Fibroblast of skin of left biceps (primary cell): ENCODE data around the gene NIM1K.
A peak's percentile ranks its signal among the peaks of the same experiment; 100 is the strongest.
"Not testable (repeated sequence)": the region's sequence is repeated elsewhere in the genome, so short reads cannot be mapped to it uniquely, and the experiment has no call there.

ENCODE experiments used
- DNase-seq, 2 experiments: peaks; one replicate each; pipeline ENCODE4 v3.0.0-alpha.2; 2013; ENCODE audit warnings: low read depth in 2 of 2

Gene NIM1K

DNA sequence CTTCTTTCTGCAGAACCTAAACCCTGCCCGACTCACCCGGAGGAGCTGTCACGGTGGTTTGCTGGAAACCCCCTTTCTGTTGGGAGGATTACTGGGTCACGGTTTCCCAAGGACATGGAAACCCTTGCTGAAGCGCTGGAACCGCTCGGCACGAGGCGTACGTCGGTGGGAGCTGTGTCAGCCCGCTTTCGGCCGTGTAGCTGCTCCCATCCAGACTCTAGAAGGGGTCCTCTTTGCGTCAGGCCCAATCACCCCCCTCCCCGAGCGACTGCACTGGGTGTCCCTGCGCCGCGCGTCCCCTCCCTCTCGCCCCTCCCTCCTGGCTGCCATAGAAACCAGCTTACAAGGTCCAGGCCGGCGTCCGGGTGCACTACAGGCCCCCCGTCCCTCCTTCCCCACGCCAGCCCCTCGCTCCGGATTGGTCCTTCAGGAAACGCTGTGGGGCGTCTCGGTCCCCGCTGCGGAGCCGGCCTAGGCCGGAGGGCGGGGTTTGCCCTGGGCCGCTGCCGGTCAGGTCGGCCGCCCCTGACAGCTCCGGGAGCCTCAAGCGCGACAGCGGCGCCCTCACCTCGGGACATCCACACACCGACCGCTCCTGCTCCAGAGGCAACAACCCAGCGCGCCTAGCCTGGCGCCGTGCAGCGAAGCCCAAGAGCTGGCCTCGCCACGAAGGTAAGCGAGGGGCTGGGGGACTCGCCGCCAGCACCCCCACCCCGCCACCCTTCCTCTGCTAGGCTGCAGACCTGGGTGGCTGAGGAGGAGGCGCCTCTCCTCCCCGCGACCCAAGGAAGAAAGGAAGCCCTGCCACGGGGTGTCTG is at the start of gene NIM1K:
Gene NIM1K (plus strand): TSS at position 486 of the 818 bp plus-strand sequence. CDS start 53,551 bp downstream, outside the sequence.
- DNase-seq: no peak

DNA sequence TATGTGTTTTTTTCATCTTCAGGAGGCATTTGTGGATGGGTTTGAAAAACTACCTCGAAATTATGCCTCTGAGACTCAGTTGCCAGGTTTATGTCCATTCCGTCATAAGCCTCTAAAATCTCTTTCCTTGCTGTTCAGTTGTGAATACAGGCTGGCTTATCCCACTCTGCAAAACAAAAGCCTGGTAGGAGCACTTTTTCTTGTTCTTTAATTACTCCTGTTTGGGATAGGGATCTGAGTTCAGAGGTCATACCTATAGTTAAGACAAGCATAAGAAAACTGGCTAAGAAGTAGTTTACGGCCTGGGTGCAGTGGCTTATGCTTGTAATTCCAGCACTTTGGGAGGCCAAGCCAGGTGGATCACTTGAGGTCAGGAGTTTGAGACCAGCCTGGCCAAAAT is 47.0 kb upstream of the NIM1K start:
- no peak for DNase-seq

DNA sequence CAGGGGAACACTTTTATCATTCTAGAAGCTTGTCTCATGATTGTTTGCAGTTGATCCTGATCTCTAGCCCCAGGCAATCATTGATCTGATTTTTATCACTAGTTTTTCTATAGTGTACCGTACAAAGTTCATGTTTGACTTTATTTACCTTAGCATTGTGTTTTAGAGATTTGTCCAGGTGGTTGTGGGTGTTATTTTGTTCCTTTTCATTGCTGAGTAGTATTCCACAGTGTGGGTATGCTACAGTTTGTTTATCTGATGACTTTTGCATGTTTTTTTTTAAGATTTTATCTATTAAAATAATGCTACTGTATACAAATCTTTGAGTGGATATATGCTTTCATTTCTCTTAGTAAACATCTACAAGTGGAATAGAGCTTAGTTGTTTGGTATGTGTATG is 45.1 kb upstream of the NIM1K start:
- no peak for DNase-seq

DNA sequence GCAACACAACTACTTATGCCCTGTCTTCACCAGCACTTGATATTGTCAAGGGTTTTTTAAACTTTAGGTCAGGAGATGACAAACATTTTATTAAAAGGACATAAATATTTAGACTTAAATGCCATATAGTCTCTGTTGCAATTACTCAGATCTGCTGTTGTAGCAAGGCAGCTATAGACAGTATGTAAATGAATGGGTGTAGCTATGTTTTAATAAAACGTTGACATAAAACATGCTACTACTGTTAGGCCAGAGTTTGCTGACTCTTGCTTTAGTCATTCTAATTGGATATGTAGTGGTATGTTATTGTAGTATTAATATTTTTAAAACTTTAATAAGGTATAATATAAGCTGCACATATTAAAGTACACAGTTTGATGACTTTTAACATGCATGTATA is 43.6 kb upstream of the NIM1K start:
- DNase-seq: no peak

DNA sequence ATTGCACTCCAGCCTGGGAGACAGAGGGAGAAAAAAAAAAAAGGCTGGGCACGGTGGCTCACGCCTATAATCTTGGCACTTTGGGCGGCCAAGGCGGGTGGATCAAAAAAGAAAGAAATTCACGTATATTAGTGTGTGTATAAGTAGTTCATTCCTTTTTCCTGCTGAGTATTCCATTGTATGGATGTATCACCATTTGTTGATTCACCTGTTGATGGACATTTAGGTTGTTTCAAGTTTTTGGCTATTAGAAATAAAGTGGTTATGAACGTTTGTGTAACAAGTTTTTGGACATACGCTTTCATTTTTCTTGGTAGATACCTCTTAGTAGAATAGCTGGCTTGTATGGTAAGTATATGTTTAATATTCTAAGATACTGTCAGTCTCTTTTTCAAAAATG is 42.8 kb upstream of the NIM1K start:
- DNase-seq: no peak

DNA sequence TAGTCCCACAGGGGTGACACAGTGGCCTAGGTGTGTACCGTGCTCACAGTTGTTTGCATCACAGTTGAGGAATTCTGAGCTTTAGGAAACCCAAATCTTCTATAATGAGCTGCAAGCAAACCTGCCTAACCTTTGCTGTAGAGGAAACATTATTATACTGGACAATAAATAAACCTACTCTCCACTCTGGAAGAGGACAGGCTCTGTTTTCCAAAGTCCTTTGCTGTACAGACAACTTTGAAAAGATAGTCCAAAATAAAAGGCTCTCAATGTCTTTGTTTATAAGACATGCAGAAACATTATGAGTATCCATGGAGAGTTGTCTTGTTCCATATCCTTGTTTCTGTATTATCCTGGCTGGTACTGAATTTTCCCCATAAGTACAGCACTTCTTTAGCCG is 42.0 kb upstream of the NIM1K start:
- DNase-seq: no peak

DNA sequence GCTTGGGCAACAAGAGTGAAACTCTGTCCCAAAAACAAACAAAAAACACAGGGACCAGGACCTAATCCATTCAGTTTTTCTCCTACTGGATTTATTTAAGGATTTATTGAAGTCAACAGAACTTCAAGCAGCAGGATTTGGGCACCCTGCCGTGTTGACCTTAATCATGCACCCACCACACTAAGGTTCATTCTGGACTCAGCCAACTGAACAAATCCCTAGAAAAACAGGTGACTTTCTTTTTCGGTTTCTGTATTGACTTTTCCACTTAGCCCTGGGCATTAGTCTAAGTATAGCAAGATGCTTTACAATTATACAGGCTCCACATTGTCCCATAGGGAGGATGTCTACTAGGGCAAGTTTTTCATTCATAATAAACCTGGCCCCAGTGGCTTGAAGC is 41.3 kb upstream of the NIM1K start:
- no peak for DNase-seq

DNA sequence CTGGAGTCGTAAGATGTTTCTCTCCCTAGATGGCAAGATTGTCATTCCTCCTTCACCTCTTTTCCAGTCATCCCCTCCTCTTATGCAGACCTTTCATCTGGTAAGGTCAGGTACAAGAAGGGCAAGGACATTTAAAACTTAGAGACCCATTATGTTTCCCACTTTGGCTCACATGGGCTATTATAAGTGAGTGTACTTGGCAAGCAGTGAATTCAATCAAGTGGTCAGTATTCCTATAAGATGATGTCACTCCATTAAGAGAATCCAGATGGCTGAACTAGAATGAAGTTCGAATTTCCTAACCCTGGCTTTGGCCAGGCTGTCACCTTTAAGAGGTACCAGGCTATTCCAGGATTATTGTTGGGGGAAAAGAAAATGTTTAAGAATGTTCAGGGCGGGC is 39.1 kb upstream of the NIM1K start:
- DNase-seq: peak in 1 of 2 experiments; percentile 8

DNA sequence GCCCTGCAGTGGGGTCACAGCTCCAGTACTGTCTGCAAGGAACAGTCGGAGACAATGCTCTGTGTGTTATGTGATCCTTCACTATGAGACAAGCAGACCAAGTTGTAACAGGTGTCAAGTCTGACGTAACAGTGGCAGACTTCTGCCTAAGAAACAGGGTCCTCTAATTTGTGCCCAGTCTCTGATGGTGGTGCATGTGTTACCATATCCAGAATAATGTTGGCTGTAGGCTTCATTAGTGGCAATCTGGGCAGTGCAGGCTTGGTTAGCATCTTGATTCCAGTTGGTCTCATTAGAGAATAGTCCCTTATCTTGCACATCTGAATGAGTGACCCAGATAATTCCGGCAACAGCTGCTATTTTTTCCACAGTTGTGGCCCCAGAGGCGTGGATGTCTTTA is 37.6 kb upstream of the NIM1K start:
- DNase-seq: no peak

DNA sequence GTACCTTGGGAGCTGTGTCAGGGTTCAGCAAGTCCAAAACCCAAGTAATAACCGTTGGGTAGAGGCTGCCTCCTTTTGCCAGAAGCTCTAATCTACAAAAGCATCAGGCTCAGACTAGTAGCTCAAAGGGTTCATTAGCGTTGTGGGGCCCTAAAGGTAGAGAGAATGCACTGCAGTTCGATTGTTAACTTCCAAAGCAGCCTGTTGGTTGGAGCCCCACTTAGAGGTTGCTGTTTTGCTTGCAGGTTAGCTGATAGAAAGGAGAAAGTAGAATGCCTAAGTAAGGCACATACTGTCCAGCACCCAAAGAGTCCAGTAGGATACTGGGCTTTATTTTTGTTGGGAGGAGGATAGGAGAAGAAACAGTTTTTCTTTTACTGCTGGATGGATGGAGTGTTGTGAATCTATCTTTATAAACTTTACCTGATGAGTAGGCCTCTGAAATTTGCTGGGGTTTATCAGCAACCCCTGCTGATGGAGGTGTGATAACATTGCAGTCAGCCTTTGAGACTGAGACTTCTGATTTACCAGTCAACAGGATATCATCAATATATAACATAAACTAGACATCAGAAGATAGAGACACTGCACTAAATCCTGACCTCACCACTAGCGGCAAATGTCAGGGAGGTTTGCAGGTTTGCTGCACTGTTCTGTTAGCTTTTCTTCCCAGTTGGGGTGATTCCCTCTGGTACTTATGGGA is 36.5 kb upstream of the NIM1K start:
- DNase-seq: no peak

DNA sequence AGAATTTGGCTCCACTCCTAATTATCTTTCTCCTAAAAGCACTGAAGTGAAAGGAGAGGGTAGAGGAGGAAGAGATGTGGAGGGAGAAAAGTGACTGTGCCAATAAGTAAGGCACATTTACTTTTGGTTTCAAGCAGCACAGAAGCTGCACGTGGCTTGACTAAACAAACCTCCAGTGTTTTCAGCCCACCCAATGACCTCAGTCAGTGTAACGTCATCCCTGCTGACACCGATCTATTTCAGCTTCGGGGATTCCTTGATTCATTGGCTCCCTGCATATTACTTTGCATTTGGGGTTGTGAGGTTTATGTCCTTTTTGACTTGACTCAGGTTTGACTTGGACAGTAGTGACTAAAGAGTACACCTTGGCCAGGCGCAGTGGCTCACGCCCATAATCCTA is 35.6 kb upstream of the NIM1K start:
- no peak for DNase-seq

DNA sequence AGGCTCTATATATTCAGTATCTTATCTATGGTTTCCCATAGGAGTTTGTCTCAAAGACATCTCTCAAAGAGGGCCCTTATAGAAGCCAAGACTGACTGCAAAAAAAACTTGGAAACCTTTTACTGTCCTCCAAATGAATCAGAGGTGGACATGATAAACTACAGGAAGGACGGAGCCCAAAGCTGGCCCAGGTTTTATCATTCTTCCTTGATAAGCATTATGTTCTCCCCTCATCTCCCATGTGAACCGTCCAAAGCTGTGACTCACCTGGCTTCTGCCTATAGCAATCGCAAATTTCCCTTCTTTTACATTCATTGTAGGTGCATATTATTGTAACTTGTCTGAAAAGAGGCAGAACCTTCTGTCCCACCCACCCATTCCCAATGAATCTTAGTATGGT is 35.0 kb upstream of the NIM1K start:
- DNase-seq: no peak

DNA sequence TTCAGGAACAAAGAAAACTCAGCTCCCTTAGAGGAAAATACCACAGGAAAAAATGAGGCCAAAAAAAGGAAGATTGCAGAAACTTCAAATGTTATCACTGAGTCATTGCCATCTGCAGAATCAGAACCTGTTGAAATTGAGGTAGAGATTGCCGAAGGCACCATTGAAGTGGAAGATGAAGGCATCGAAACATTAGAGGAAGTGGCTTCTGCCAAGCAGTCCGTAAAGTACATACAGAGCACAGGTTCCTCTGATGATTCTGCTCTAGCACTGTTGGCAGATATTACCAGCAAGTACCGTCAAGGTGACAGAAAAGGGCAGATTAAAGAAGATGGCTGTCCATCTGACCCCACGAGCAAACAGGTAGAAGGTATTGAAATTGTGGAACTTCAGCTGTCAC is 30.8 kb upstream of the NIM1K start:
- DNase-seq: no peak

DNA sequence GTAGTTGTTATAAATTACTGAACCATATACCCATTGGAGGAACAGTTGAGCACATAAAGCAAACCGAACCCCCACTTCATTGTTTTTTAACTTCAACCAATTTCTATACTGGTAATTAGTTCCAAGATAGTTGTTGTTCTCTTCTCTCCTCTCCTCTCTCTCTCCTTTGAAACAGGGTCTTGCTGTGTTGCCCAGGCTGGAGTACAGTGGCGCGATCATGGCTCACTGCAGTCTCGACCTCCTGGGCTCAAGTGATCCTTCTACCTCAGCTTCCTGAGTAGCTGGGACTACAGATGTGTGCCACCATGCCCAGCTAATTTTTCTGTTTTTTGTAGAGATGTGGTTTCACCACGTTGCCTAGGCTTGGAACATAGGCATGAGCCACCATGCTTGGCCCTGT is 27.2 kb upstream of the NIM1K start:
- not testable (repeated sequence) for DNase-seq

DNA sequence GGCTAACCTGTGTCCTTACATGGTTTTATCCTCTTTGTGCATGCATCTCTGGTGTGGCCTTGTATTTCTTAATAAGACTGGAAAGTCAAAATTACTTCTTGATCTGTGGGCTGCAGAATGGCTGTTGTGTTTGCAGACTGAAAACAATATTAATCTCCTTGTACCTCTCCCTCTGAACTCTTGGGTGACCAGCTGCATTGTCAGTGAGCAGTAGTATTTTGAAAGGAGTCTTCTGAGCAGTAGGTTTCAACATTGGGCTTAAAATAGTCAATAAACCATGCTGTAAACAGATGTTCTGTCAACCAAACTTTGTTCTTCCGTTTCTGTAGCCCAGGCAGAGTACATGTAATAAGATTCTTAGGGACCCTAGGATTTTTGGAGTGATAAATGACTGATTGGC is 26.7 kb upstream of the NIM1K start:
- DNase-seq: no peak

DNA sequence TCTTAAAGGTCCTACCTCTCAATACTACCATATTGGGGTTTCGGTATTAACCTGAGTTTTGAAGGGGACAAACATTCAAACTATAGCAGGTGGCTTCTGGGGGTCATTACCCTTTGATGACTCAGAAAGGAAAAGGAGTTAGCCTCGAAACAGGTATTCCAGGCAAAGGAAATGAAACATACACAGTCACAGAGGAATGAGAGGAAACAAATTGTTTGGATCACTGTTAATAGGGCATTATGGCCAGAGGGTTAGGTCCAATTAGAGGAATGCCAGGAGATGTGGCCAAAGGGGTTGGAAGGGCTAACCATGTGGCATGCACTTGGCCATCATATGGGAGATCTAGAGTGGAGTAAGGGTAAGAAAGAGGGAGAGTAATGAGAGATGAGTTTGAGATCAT is 23.9 kb upstream of the NIM1K start:
- no peak for DNase-seq

DNA sequence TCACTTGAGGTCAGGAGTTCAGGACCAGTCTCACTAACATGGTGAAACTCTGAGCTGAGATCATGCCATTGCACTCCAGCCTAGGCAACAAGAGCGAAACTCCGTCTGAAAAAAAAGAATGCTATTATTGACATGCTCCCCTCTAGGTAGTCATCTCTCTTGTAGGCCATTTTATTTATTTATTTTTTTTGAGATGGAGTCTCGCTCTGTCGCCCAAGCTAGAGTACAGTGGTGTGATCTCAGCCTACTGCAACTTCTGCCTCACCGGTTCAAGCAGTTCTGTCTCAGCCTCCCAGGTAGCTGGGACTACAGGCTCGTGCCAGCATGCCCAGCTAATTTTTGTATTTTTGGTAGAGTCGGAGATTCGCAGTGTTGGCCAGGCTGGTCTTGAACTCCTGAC is 20.6 kb upstream of the NIM1K start:
- no peak for DNase-seq

DNA sequence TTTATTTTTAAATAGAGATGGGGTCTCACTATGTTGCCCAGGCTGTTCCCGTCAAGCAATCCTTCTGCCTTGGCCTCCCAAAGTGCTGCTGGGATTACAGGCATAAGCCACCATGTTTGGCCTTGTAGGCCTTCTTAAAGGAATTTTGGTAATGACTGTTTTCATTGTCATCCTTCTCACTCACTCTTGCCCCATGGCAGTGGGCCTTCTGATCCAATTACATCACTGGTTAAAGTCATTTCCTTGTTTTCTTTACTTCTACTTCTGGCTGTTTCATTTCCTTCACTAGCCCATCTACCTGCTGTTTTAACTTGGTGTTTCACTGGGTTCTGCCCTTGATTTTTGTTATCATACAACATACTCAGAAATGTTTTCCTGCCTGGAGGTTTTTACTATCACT is 20.1 kb upstream of the NIM1K start:
- no peak for DNase-seq

DNA sequence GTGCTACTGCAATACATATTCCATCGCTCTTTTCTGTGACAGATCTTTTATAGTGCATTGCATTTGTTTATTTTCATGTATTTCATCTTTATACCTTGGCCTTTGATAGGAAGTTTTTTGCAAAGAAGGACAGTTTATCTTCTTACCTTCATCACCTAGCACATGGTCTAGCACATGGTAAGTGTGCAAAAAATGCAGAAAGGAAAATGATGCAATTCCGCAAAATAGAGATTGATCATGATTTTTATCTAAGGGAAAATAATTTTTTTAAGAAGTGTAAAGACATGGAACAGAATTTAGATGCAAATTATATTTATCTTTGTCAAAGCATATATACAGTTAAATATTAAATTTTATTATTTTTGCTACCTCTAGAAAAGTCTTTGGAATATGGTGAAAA is 19.2 kb upstream of the NIM1K start:
- DNase-seq: no peak

DNA sequence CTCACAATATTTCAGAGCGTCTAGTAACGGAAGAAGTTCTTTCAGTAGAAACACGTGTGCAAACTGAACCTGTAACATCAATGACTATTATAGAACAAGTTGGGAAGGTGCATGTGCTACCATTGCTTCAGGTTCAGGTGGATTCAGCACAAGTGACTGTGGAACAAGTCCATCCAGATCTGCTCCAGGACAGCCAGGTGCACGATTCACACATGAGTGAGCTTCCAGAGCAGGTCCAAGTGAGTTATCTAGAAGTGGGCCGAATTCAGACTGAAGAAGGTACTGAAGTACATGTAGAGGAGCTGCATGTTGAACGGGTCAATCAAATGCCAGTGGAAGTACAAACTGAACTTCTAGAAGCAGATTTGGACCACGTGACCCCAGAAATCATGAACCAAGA is 17.4 kb upstream of the NIM1K start:
- DNase-seq: no peak

DNA sequence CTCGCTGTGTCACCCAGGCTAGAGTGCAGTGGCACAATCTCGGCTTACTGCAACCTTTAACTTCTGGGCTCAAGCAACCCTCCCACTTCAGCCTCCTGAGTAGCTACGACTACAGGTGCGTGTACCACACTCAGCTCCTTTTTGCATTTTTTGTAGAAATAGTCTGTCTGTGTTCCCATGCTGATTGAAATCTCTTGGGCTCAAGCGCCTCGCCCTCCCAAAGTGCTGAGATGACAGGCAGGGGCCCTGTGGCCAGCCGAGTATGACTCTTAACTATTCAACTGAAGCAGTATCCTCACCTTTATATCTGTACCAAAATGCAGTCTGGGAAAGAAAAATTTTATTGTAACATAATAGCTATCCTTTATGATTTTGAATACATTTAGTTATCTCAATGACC is 12.2 kb upstream of the NIM1K start:
- DNase-seq: no peak

DNA sequence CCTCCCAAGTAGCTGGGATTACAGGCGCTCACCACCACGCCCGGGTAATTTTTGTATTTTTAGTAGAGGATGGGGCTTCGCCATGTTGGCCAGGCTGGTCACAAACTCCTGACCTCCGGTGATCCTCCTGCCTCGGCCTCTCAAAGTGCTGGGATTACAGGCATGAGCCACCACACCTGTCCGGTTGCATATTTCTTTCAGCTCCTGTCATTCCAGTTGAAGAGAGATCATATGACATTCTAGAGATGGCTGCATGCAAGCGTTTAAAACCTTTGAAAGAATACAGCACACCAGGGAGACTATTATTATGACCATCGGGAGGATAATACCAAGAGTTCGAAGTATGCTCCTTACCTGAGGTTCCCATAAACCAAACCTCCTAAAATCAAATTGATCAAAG is 9.6 kb upstream of the NIM1K start:
- DNase-seq: no peak

DNA sequence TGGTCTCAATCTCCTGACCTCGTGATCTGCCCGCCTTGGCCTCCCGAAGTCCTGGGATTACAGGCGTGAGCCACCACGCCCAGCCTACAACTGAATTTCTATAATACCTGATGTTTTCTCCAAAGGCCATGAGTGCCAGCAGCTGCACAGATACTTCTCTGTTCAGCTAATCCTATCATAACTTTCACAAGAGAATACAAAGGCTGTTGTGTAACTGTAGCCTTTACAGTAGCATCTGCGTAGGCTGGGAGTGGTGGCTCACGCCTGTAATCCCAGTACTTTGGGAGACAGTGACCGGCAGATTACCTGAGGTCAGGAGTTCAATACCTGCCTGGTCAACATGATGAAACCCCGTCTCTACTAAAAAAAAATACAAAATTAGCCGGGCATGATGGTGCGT is 8.9 kb upstream of the NIM1K start:
- not testable (repeated sequence) for DNase-seq
